ENCODE results near the gene ARFIP1.
"Not testable (repeated sequence)": the region's sequence is repeated elsewhere in the genome, so short reads cannot be mapped to it uniquely, and the experiment has no call there.

ARFIP1 gene

GRCh38 chr4:152785639-152786615 is 6.2 kb downstream of the ARFIP1 start:
- DNase-seq: no peak

- no peak for DNase-seq
Measured at GRCh38 chr4:152786627-152787026, 6.9 kb downstream of the ARFIP1 start.

- no peak for DNase-seq
Measured at GRCh38 chr4:152795891-152796290, 16.1 kb downstream of the ARFIP1 start.

DNA sequence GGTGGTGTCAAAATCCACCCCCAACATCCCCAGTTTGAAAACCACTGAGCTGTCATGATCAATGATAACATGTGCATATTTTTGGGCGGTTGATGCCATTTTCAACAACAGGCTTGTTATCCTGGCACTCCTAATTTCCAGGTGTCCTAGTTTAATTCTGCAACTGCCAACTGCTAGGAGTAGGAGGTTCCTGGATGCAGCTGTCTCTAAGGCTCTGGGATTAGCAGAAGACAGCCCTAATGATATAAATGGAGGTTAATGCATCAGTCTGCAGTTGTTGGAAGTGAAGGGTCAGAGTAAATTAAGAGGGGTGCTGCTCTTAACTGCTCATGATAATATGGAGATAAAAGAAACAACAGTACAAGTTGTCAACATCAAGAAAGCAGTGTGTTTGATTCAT is 23.8 kb downstream of the ARFIP1 start:
- DNase-seq: no peak

DNA sequence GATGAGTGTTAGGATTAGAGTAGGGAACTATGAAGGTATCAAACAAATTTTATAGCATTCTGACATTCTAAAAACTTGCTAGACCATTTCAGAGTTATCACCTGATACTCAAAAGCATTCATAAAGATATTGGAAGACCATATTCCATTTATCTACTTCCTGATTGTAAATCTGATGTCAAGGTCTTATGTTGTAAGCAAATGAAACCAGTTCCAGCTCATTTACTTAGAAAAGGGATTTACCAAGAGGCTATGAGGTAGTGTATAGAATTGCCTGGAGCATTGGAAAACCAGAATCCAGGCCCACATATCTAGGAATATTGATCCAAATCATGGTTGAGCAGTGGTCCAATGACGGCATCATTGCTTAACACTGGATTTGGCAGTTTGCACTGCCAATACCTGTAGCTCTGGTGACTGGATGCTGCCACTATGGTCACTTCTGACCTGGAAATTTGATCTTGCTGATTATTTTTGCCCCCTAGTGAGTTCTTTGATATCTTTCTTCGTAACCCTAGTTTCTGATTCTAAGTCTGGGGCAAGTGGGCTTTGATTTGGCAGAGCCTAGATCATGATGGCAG is 25.4 kb downstream of the ARFIP1 start:
- no peak for DNase-seq

- no peak for DNase-seq
Measured at GRCh38 chr4:152805818-152806217, 26.1 kb downstream of the ARFIP1 start.

GRCh38 chr4:152806501-152807125 is 26.9 kb downstream of the ARFIP1 start:
- no peak for DNase-seq

DNA sequence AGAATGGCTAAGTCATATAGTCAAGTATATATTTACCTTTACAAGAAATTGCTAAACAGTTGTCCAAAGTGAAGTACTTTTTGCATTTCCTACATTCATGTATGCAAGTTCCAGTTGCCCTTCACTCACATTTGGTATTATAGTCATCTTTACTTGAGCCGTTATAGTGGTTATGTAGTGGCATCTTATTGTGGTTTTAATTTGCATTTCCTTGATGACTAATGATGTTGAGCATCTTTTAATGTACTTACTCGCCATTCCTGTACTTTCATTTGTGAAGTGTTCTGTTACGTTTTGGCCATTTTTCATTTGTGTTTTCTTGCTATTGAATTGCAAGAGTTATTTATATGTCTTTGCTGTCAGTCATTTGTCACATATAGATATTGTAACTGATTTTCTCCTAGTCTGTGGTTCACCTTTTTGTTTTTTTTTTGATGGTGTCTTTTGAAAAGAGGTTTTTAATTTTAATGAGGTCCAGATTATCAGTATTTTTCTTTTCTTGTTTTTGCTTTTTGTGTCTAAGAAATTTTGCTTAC is 27.6 kb downstream of the ARFIP1 start:
- no peak for DNase-seq

GRCh38 chr4:152808670-152809069 is 28.9 kb downstream of the ARFIP1 start:
- no peak for DNase-seq

- DNase-seq: no peak
Measured at GRCh38 chr4:152810715-152811287, 31.0 kb downstream of the ARFIP1 start.

GRCh38 chr4:152815078-152815477 is 35.3 kb downstream of the ARFIP1 start:
- DNase-seq: no peak

DNA sequence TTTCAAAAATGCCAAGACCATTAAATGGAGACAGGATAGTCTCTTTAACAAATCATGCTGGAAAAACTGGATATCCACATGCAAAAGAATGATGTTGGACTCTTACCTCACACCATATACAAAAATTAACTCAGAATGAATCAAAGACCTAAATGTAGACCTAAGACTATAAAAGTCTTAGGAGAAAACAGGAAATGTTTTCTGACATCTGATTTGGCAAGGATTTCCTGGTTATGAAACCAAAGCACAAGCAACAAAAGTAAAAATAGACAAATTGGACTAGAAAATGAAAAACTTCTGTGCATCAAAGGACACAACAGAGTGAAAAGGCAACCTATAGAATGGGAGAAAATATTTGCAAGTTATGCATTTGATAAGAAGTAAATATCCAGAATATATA is 37.6 kb downstream of the ARFIP1 start:
- no peak for DNase-seq

DNA sequence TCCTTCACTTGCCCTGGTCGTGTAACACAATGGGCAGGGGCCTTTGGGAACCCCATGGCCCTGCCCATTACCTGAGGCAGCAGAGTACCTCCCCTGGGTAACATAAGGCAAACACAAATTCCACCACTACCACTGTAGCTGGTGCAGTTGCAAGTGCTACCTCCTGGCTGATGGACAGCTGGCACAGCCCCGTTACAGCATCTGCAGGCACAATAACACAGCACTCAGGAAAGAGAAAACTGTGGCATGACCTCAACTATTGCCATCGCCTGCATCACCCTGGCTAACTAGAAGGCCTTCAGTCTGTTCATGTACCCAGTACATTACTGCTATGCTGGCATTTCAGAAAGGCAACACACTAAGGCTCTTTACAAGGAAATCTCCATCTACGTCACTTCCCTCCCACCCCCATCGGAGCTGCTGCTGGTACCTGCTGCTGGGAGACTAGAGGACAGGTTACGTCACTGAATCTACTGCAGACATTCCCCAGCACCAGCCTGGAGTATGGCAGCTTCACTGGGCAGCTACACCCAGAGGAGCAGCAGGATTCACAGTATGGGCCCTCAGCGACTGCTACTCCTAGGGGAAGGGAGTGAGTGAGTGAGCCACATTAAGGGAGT is 39.4 kb downstream of the ARFIP1 start:
- DNase-seq: no peak

DNA sequence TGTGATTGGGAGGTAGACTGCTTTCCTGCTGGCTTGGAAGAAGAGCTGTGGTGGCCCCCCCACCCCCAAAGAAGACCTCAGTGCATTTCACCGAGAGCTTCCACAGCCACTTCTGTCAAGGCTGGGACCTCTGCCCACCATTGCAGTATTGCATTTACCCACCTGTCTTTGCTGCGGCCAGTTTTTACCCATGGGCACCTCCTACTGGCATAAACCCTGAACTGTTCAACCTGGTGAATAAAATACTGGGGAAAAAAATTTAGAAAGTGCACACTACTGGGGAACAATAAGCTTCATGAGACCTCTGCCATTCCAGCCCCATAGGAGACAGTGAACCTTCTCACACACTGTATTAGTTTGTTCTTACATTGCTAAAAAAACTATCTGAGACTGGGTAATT is 40.3 kb downstream of the ARFIP1 start:
- DNase-seq: no peak

GRCh38 chr4:152822323-152822722 is 42.6 kb downstream of the ARFIP1 start:
- DNase-seq: no peak

DNA sequence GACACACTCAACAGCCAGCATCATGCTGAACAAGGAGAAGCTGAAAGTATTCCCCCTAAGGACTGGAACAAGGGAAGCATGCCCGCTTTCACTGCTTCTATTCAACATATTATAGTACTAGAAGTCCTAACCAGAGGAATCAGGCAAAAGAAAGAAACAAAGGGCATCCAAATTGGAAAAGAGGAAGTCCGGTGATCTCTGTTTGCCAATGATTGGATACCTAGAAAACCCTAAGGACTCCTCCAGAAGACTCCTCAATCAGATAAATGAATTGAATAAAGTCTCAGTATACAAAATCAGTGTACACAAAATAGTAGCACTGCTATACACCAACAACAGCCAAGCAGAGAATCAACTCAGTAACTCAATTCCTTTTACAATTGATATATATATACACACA is 44.8 kb downstream of the ARFIP1 start:
- no peak for DNase-seq

GRCh38 chr4:152825336-152825735 is 45.6 kb downstream of the ARFIP1 start:
- DNase-seq: no peak

DNA sequence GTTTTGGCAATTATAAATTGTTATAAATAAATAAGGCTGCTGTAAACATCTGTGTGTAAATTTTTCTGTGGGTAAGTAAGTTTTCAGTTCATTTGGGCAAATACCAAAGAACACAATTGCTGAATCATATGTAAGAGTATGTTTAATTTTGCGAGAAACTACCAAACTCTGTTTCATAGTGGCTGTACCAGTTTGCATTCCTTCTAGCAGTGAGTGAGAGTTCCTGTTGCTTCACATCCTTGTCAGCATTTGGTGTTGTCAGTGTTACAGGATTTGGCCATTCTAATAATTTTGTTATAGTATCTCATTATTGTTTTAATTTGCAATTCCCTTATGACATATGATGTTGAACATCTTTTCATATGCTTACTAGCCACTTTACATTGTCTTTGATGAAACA is 48.4 kb downstream of the ARFIP1 start:
- DNase-seq: no peak

DNA sequence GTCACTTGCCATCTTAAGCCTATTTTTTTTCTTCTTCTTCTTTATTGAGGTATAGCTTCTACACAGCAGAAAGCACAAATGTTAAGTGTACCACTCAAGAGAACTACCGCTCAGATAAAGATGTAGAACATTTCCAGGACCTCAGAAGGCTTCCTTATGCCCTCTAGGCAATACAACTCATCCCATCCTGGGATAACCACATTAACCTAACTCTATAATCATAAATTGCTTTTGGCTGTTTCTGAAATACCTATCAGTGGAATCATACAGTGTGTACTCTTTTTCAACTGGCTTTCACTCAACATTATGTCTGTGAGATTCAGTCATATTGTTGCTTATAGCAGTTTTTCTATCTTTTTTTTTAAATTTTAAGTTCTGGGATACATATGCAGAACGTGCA is 51.7 kb downstream of the ARFIP1 start:
- no peak for DNase-seq

DNA sequence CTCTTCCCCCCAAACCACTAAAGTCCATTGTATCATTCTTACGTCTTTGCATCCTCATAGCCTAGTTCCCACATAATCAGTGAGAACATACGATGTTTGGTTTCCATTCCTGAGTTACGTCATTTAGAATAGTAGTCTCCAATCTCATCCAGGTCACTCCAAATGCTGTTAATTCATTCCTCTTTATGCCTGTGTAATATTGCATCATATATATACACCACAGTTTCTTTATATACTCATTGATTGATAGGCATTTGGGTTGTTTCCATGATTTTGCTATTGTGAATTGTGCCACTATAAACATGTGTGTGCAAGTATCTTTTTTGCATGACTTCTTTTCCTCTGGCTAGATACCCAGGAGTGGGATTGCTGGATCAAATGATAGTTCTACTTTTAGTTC is 57.2 kb downstream of the ARFIP1 start:
- no peak for DNase-seq

- DNase-seq: not testable (repeated sequence)
Measured at GRCh38 chr4:152839729-152840128, 60.0 kb downstream of the ARFIP1 start.

DNA sequence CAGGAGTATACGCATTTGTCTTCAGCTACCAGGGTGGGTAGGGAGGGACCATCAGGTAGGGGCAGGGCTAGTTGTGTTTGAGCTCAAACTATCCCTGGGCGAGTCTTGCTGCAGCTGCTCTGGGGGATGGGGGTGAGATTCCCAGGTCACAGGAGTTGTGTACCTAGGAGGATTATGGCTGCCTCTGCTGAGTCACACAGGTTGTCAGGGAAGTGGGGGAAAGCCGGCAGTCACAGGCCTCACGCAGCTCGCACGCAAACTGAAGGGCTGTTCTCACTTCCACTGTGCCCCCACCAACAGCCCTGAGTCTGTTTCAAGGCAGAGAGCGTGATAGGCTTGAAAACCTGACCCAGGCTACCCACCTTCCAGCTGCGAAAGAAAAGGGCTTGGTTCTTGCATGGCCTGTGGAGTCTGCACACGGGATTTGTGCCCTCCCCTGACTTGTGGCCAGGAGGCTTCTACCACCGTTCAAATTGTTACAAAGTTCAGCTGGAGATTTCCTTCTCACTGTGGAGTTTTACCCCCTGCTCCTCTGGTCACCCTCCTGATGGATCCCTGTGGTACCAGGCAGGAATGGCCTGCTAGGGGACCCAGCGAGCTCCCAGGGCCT is 63.8 kb downstream of the ARFIP1 start:
- DNase-seq: no peak

Measured in NCI-H2081 treated with DMSO at 0.1 percent for 48 hours (cell line).